ENCODE measurements around the gene PRRT4.

The PRRT4 gene

GRCh38 chr7:128389085-128389617 lies 27.7 kb upstream of the PRRT4 start:
- H3K9me3 ChIP-seq (replicated peaks; ENCODE audit: insufficient read depth, low read length), result no peaks in the 10 kb centered on the region
- H3K27me3 ChIP-seq (replicated peaks; ENCODE audit: insufficient read depth, low read length), result peaks cover 5% of the 10 kb centered on the region
- DNase-seq, result no peak
- TF ChIP-seq EZH2phosphoT487 (IDR thresholded peaks at IDR 0.05; ENCODE audit: low read length) (no peak), CTCF (IDR thresholded peaks at IDR 0.05; ENCODE audit: low read length) (no peak), EZH2 (optimal IDR thresholded peaks at IDR 0.05; ENCODE audit: low read depth, low read length) (no peak)
- H3K36me3 ChIP-seq (replicated peaks; ENCODE audit: insufficient read depth, low read length), result no peaks in the 10 kb centered on the region
- no peak overlapping the region for H3K4me3 ChIP-seq (ENCODE audit: low read length)
- no peaks in the 10 kb centered on the region for H3K4me1 ChIP-seq (ENCODE audit: low read length)
- no peak overlapping the region for H3K4me2 ChIP-seq (ENCODE audit: low read depth, low read length)
- H3K9ac ChIP-seq (ENCODE audit: low read length), result no peak overlapping the region
- no peaks in the 10 kb centered on the region for H4K20me1 ChIP-seq (ENCODE audit: insufficient read depth, low read length)
- no peaks in the 10 kb centered on the region for H3K79me2 ChIP-seq (ENCODE audit: low read length)
- H3F3A ChIP-seq (ENCODE audit: insufficient read depth, low read length), result no peaks in the 10 kb centered on the region
- no peaks in the 10 kb centered on the region for H3K9me2 ChIP-seq (replicated peaks; ENCODE audit: insufficient read depth, low read length)
- no peak overlapping the region for H2AFZ ChIP-seq (ENCODE audit: low read length)
- no peak overlapping the region for H3K27ac ChIP-seq (ENCODE audit: low read length)

- Histone ChIP-seq H3K4me1 (ENCODE audit: low read length) (no peaks in the 10 kb centered on the region), H3K4me3 (ENCODE audit: low read length) (no peak overlapping the region), H3K9ac (ENCODE audit: low read length) (no peak overlapping the region), H3K27me3 (replicated peaks; ENCODE audit: insufficient read depth, low read length) (peaks cover 5% of the 10 kb centered on the region), H3K79me2 (ENCODE audit: low read length) (no peaks in the 10 kb centered on the region), H3K9me2 (replicated peaks; ENCODE audit: insufficient read depth, low read length) (no peaks in the 10 kb centered on the region), H3K4me2 (ENCODE audit: low read depth, low read length) (peak overlapping the region; percentile 23; the same call in 1 of the 2 replicates), H4K20me1 (ENCODE audit: insufficient read depth, low read length) (no peaks in the 10 kb centered on the region), H3K36me3 (replicated peaks; ENCODE audit: insufficient read depth, low read length) (no peaks in the 10 kb centered on the region), H3F3A (ENCODE audit: insufficient read depth, low read length) (no peaks in the 10 kb centered on the region), H2AFZ (ENCODE audit: low read length) (no peak overlapping the region), H3K9me3 (replicated peaks; ENCODE audit: insufficient read depth, low read length) (no peaks in the 10 kb centered on the region), H3K27ac (ENCODE audit: low read length) (no peak overlapping the region)
- DNase-seq, result no peak
- TF ChIP-seq EZH2 (optimal IDR thresholded peaks at IDR 0.05; ENCODE audit: low read depth, low read length), result no peak
- TF ChIP-seq CTCF (IDR thresholded peaks at IDR 0.05; ENCODE audit: low read length), result no peak
Observed at GRCh38 chr7:128388145-128388485, 26.6 kb upstream of the PRRT4 start.

- Histone ChIP-seq H3K9ac (ENCODE audit: low read length) (no peak overlapping the region), H3K4me3 (ENCODE audit: low read length) (no peak overlapping the region), H3K79me2 (ENCODE audit: low read length) (no peaks in the 10 kb centered on the region), H4K20me1 (ENCODE audit: insufficient read depth, low read length) (no peaks in the 10 kb centered on the region), H3K4me1 (ENCODE audit: low read length) (no peaks in the 10 kb centered on the region), H3K27me3 (replicated peaks; ENCODE audit: insufficient read depth, low read length) (peaks cover 5% of the 10 kb centered on the region), H3K9me3 (replicated peaks; ENCODE audit: insufficient read depth, low read length) (no peaks in the 10 kb centered on the region), H3F3A (ENCODE audit: insufficient read depth, low read length) (no peaks in the 10 kb centered on the region), H3K9me2 (replicated peaks; ENCODE audit: insufficient read depth, low read length) (no peaks in the 10 kb centered on the region), H3K4me2 (ENCODE audit: low read depth, low read length) (peak overlapping the region; percentile 23; the same call in 1 of the 2 replicates), H3K36me3 (replicated peaks; ENCODE audit: insufficient read depth, low read length) (no peaks in the 10 kb centered on the region), H3K27ac (ENCODE audit: low read length) (no peak overlapping the region), H2AFZ (ENCODE audit: low read length) (0 out of 2 replicates have a peak overlapping the region, but pooled peaks have one; percentile 5)
- TF ChIP-seq EZH2 (optimal IDR thresholded peaks at IDR 0.05; ENCODE audit: low read depth, low read length) (no peak), CTCF (IDR thresholded peaks at IDR 0.05; ENCODE audit: low read length) (peak; percentile 94)
- peak; percentile 65 for DNase-seq
Observed at GRCh38 chr7:128387216-128388144, 26.0 kb upstream of the PRRT4 start.
